ENCODE results near the gene PKP3.

Gene PKP3

DNA sequence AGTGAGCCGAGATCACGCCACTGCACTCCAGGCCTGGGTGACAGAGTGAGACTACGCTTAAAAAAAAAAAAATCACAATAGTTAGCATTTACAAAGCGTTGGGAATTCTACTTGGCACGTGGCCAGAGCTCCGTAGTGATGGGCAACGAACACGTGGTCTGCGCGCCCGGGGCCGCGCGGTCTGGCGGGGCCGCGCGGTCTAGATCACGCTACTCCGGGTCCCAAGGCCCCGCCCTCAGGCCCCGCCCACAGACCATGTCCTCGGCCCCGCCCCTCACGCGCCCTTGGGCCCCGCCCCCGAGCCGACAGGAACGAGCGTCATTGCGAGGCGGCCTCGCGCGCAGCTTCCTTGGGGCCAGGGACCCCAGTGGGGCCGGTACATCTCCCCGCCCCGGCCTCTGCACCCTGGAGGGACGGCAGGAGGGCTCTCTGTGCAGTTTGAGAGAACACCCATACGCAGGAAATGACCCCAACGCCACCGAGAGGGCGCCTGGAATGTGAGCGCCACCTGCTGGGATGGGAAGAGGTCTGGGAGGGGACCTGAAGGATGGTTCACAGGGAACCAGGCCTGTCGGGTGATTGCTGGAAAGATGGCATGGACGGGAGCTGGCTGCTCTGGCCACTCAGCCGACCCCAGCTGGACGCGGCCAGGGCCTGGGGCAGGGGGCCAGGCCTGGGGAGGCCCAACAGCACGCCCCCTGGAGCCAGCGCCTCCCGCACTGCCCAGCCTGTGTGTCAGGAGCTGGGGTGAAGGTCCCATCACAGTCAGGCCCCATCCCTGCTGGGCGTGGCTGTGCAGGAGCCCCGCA lies 54.1 kb downstream of the PKP3 start:
- DNase-seq: peak; percentile 89

DNA sequence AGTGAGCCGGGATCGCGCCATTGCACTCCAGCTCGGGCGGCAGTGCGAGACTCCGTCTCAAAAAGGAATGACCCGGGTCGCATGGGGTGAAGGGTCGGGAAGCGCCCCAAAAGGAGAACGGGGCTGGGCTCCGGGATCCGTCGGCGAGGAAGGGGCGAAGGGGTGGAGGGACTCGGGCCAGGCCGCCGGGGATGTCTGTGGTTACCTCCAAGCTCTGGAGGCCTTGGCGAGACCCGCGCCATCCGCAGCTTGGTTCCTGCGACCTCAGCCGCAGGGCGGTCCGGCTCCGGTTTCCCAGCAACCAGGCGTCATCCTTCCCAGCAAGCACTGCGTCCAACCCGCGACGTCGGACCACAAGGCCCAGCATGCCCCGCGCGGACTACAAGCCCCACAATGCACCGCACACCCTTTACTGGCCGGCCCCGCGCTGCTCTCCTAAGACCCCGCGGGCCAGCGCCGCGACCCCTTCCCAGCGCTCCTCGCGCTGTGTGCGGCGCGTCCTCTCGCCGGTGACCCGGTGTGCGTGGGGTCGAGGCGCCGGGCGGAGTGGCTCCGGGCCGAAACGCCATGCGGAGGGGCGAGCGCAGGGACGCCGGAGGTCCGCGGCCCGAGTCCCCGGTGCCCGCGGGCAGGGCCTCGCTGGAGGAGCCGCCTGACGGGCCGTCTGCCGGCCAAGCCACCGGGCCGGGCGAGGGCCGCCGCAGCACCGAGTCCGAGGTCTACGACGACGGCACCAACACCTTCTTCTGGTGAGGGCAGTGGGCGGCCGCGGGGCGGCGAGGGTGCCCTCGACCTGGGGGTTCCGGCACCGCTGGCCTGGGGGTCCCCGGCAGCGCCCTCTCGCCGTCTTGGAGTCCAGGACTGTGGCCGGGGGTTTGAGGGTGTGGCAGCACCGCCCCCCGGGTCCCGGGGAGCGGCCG lies 56.1 kb downstream of the PKP3 start, which contains the start of gene PTDSS2:
TSS of gene PTDSS2 (plus strand) at position 391 of the 920 bp plus-strand sequence. CDS start at position 568, 177 bp downstream.
- DNase-seq: peak; percentile 90

DNA sequence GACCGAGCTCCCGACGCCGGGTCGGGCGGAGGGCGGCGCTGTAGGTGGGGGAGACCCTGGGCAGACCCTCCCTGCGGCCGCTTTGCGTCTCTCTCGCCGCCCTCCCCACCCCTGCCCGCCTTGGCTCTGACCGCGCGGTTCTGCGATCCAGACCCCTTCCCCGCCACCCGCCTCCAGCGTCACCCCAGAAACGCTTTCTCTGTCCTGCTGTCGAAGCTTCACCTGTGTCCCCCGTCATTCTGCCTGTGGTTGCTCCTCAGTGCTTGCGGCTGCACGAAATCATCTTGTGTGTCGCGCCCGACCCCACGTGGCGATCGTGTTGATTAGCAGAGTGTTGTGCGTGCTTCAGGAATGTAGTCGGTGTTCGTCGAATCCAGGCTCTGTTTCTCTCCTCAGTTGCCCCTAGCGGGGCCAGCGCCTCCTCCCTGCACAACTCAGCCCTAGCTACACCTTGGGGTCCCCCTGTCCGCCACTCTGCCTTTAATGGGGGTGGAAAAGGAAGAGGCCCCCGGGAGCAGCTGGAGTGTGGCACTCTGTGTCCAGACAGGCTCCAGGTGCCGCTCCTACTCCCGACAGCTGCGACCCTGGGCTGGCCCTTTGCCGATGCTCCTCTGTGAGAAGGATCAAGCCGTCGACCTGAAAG lies 56.9 kb downstream of the PKP3 start:
- DNase-seq: peak; percentile 51

DNA sequence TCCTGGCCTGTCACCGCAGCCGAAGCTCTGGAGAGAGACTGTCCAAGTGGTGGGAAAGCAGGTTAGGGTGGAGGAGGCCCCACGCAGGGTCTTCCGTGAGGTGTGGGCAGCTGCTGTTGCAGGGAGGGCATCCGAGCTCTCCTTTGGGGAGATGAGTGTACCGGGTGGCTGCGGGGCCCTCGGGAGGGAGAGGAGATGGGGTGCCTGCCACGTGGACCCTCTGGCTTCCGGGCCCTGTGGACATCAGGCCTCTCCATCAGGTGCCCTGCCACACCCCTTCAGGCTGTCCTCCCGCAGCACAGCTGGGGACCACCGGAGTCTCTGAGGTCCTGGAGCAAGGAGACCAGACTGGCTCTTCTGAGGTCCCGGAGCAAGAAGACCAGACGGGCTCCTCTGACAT lies 57.7 kb downstream of the PKP3 start:
- no peak for DNase-seq

DNA sequence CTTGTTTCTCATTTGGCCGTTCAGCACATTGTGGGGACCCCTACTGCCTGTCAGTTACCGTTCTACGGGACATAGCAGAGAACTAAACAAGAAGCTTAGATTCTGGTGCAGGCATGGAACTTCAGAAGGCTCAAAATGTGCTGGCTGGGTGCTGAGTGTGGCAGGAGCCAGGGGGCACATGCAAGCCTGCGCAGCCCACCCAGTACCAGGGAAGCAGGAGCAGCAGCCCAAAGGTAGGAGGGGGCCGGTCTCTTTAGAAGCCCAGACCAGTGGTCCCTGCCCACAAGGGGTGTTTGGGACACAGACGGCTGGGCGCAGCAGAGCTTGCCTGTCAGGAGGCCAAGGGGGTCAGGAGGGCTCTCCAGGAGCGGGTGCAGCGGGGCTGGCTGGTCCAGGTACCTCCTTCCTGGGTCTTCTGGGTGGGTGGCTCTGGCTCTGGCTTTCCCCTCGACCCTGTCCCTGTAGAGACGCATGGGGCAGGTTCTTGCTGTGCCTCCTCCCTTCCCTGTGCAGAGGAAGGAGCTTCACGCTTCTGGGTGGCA lies 58.3 kb downstream of the PKP3 start:
- DNase-seq: no peak

DNA sequence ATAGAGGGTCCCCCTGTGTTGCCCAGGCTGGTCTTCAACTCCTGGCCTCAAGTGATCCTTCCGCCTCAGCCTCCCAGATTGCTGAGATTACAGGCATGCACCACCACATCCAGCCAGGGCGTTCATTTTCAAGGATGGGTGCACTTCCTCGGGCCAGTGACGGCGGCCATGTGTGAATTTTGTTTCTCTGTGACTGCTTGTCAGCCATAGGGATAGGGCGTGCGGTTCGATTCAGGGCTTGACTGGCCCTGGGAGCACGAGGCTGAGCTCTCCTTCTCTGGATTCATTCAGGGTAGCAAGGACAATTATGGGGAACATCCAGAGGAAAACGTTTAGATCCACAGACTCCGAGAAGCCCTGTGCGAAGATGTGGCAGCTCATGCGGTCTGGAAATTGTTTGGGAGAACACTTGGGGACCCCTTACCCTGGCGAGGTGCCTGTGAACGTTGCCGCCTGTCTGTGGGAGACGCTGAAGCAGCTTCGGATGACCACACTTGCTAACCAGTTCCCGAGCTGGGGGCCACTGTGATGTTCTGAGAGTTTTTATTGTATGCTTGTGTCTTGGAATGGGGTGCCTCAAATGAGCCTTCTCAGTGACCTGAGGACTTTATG lies 59.0 kb downstream of the PKP3 start:
- DNase-seq: no peak

DNA sequence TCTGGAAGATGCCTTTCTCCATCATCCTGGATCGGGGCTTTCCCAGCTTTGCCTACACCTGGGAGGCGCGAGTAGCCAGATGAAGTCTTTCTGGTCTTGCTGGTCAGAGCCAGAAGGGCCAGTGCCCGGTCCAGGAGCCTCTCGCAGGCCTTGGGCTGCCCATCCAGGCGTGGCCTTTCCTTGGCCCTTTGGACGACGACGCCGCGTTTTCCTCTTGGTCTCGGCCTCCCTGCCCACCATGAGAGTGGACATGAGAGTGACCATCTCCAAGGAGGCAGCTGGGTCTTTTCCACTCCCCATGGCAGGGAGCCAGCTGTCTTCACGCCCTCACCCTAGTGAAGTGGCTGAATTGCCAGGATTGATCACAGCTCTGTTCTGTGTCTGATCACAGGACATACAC lies 59.6 kb downstream of the PKP3 start:
- no peak for DNase-seq

DNA sequence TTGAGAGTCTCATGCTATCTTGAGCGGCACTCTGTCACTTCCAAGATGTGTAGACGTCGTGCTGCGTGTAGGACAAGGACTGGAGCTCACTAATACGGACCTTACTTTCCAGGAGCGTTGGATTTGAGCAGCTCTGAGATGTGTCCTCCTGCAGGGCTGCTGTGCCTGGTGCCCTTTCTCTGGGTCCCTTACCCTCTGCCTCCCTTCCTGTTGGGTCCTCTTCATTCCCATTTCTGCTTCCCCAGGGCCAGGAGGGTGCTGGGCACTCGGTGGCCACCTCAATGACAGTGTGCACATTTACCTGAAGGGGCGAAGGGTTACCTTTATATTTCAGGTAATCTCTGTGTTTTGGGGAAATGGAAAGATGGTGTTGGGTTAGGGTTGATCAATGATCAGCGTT lies 60.0 kb downstream of the PKP3 start:
- DNase-seq: no peak

Data from activated gamma-delta T cell (primary cell).